ENCODE measurements around the gene RAB2B.

- no peak for TF ChIP-seq CTCF (IDR thresholded peaks at IDR 0.05)
- TF ChIP-seq POLR2A (IDR thresholded peaks at IDR 0.05), result no peak
Observed at GRCh38 chr14:21521501-21521900, 44.7 kb upstream of the RAB2B start.

All from thyroid gland (tissue), 4 donors.